Pulmonary artery endothelial cell (primary cell): ENCODE data around the gene CYP46A1. TPM values are rescaled to one million over a fixed set of nuclear protein-coding genes. Genes with fewer than 3 reads are reported as not detected.
"Not testable (repeated sequence)": the region's sequence is repeated elsewhere in the genome, so short reads cannot be mapped to it uniquely, and the experiment has no call there.

Source experiments
- DNase-seq: peaks from one replicate; pipeline ENCODE4 v3.0.0-alpha.2; 2011; ENCODE audit warnings: low read depth, low spot score
- total RNA-seq: library from RNA; depleted of rRNA; stranded (reverse); fragments of >200 nt; gene quantifications from 2 replicates; pipeline ENCODE4 v1.2.3, GENCODE V29; 2014

CYP46A1 gene
- total RNA-seq, 1 donor from 2014 or later = under 0.01 TPM

DNA sequence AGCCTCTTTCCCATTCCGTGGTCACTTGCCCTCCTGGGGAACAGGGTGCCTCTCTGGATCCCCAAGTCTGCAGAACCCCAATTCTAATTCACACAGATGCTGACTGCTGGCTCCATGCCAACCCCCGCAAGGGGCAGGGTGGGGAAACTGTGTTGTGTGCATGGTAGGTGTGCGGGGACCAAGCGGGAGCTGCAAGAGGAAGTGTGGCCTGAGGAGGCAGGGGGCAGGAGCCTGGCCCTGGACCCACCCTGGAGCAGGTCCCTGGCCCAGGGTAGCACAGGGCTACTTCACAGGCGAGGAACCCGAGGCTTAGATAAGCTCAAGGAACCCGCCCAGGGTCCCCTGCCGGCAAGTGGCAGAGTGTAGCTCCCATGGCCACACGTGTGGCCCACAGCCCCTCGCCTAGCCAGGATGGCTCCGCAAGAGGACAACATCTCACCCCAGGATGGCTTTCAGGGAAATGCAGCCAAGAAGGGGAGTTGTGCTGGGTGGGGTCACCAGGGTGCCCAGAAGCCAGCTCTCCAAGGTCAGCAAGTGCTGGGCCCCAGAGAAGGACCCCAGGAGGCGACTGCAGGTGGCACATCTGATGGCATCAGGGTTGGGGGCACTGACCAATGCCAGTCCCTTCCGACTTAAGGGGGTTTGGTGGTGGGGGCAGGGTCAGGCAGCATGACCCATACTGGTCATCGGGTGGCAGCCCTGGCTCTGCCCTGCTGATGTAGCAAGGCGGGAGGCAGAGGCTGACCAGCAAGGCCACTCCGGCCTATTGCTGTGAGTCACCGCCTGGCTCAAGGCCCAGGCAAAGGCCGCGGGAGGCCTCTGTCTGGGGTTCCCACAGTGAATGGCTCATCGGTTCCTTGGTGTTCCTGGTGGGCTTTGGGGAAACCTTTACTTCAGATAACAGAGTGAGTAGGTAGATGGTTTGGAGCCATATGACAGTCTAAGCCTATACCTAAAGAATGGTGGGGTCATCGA lies 71.8 kb downstream of the CYP46A1 start:
- DNase-seq = peak; percentile 68

DNA sequence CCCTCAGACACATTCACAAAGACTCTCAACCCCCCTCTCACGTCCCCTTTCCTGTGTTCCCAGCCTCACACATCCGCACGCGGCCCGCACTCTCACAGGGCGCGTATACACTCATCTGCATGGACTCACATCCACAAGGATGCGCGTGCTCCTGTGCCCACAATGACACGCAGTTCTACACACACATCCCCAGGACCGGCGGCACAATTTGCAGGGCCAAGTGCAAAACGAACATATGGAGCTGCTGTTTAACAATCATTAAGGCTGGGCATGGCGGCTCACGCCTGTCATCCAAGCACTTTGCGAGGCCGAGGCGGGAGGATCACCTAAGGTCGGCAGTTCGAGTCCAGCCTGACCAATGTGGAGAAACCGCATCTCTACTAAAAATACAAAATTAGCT lies 72.7 kb downstream of the CYP46A1 start:
- DNase-seq = no peak

DNA sequence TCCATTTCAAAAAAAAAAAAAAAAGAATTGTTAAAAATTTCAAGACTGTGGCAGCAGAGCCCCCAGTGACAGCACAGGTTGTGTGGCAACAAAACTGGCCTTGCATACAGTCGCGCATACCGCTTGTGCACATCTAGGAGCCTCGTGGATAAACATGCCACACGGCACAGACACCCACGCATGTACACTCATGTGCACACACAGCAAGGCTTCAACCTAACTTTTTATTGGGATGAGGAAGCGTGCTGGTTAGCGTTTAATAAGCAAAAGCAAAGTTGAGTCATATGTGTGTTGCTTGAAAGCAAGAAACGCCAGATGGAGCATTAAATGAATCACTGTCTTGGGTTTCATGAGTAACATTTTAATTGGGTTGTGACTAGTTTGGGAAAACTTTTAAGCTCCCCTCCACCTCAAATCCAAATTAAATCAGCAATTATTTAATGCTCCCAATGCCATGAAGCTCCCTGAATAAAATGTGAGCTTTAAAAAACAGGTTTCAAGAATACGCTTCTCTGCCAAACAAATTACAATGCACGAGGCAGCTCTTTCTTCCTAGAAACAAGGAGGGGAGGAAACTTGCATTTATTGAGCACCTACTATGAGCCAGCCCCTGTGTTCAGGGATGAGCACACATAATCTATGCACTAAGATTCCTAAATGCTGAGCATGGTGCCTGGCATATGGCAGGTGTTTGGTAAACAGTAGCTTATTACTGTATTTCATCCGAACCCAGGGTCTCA lies 73.4 kb downstream of the CYP46A1 start:
- no peak for DNase-seq

DNA sequence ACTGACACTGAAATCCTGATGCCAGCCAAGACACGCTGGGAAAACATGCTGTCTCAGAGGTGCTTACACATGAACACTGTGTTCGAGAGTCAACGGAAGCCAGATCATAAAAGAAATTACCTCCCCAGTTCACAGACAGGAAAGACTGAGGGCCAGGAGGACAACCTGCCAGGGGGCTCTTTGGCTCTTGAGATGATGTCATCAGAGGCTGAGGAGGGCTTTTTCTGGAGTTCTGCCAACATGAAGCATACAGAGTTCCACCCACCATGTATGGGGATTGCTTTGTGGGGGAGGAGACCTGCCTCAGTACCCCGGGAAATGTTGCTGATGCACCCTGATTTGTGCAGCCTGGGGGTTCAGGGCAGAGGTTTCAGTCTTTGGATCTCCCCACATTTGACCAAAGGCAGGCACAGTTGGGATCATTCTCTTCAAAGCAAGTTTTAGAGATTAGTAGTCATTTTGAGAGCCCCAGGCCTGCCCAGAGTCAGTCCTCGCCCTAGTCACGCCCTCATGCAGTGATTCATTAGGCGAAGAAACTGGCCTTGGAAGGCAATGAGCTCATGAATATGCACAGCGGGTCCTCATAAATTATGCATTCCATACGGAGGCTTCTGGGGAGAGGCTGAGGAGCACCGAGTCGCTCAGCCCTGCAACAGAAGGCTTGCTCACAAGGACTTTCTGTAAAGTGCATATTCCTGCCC lies 74.2 kb downstream of the CYP46A1 start:
- no peak for DNase-seq

DNA sequence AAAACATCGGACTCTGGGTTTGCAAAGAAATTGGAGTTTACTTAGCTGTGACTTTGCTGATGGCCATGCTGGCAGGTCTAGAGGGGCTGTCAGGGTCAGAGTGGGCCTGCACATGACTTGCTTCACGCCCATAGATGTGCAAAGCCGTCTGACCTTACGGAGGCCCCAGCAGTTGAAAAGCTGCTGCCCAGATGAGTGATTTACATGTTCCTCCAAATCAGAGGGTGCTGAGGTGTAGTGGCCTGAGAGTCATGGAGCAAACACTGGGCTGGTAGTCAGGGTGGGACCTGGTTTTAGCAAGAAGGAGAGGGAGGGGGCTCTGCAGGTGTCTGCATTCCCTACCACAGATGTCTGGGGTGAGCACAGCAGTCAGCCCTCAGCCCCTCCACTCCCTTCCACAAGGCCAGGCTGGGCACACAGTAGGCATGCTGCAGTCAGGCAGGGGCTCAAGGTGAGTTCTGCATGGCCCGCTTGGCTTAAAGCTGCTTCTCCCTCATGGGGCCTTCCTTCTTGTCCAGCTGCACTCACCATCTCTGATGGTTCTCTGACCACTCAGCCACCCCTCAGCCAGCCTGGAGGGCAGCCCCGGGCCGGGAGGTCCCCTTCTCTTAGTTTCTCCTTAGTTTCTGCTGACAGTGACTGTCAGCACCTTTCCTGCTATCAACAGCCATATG lies 74.9 kb downstream of the CYP46A1 start:
- DNase-seq = no peak

DNA sequence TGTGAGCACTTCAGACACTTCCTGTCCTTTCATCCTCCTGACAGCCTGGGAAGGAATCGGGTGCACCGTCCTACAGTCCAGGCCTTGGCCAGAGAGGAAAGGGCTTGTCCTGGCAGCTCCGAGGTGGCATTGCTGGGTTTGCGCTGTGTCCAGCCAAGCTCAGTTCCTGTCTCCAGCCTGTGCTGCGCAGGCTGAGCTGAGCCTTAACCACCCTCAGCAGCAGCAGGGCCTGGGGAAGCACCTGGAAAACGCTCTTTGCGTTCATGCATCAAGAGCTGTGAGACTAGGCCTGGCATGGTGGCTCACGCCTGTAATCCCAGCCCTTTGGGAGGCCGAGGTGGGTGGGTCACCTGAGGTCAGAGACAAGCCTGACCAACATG lies 75.4 kb downstream of the CYP46A1 start:
- no peak for DNase-seq

DNA sequence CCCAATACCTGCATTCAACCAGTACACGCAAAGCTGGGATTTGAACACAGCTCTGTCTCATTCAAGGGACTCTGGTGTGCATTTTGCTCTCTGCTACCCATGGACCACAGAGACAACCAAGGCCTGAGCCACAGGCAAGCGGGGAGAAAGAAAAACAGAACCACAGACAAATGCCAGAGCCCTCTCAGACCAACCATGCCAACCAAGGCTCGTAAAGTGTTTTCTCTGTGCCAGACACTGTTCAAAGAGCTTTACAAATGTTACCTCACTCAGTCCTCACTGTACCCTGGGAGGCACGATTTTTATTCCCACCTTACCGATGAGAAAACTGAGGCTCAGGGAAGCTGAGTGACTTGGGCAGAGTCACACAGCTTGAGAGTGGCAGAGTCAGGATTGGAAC lies 76.7 kb downstream of the CYP46A1 start:
- DNase-seq = no peak

DNA sequence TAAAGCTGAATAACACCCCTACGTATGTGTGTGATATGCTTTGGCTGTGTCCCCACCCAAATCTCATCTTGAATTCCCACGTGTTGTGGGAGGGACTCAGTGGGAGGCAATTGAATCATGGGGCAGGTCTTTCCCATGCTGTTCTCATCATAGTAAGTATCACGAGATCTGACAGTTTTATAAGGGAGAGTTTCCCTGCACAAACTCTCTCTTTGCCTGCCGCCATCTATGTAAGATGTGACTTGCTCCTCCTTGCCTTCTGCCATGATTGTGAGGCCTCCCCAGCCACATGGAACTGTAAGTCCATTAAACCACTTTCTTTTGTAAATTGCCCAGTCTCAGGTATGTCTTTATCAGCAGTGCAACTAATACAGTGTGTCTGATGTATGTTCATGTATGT lies 78.8 kb downstream of the CYP46A1 start:
- DNase-seq = not testable (repeated sequence)

DNA sequence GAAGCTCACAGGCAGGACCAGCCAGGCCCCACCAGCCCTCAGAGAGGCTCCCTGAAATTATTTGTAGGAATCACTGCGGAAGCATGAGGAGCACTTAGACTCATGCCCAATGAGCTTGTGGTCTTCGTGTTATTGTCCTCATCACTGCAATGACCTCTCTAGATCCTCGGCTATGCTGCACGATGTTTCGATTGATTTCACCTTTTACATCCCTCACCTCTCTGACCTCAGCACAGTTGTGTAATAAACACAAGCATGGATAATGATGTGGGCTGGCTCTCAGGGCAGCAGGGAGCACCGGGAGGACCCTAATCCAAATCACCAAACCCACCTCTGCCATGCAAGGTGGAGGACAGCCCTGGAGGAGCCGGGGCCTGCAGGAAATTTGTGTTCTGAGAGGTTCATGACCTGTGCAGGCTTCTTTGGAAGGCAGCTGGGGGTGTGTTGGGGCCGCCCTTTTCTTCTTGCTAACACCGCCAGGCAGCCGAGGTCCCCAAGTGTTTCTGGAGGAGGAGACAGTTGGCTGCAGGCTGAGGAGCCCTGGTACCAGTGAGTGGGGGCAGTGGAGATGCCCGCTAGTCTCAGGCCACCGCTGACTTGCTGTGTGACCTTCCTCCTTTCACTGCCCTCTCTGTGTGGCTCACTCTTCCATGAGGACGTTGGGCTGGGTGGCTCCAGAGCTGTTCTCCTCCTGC lies 79.6 kb downstream of the CYP46A1 start:
- DNase-seq = no peak

DNA sequence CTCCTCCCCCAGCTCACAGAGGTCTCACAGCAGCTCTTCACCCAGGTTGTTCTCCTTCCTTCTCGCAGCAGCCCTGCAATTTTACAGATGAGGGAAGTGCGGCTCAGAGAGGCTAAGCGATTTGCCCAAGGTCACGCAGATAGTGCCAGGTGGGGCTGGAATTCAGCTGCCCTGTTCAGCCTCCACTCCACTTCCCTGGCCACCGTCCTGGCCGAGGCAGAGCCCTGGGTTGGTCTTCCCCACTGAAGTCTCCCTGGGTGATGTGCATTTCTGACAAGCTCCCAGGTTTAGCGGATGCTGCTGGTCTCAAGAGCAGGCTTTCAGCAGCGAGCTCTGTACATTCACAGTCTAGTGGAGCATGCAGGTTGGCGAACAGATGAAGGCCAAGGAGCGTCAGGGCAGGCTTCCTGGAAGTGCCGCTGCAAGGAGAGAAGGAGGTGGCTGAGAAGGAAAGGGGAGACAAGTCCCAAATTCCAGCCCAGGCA lies 80.2 kb downstream of the CYP46A1 start:
- no peak for DNase-seq

DNA sequence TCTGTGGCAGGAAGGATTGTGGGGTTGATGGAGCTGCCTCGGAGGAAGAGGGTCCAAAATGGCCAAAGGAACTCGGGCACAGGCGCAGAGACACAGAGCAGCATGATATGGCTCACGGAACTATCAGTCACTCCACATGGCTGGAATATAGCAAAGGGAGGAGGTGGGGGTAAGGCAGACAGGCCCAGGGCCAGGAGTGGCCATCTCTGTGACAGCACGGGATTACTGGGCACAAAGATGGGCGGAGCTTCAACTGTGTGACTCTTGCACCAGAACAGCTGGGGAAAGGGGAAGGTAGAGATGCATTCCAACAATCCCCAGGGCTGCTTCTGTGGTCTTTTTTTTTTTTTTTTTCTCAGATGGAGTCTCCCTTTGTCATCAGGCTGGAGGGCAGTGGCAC lies 84.3 kb downstream of the CYP46A1 start:
- DNase-seq = no peak

DNA sequence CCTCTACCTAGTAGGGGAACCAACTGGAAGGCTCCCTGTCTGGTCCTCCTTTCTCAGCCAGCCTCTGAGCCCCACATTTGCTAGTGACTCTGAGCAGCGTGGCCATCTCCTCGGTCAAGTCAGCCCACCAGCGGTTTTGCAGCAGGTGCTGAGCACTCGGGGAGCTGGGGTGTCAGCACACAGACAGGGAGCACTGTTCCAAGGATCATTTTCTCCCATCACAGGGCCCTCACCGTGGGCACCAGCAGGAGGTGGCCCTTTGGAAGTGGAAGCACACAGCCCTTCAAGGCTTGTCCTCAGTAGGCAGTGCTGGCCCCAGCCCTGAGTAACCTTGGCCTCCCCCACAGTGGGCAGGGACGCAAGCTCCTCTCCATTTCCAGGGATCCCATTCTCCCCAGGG lies 85.0 kb downstream of the CYP46A1 start:
- DNase-seq = no peak

DNA sequence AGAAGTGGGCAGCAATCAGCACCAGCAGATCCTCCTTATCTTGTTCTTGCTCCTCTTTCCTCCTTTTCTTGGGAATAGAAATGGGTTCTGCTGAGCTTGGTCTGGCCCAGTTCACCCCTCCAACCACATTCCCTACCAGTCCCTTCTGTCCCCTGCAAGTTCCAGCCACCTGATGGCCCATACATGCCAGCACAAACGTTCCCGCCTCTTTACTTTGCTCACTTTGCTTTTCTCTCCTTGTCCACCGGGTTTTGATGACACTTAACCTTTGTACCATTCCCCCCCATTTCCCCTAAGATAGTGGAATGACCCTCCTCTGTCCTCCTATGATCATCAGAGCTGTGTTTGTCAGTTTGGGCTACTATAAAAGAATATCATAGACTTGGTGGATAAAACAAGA lies 85.7 kb downstream of the CYP46A1 start:
- no peak for DNase-seq

DNA sequence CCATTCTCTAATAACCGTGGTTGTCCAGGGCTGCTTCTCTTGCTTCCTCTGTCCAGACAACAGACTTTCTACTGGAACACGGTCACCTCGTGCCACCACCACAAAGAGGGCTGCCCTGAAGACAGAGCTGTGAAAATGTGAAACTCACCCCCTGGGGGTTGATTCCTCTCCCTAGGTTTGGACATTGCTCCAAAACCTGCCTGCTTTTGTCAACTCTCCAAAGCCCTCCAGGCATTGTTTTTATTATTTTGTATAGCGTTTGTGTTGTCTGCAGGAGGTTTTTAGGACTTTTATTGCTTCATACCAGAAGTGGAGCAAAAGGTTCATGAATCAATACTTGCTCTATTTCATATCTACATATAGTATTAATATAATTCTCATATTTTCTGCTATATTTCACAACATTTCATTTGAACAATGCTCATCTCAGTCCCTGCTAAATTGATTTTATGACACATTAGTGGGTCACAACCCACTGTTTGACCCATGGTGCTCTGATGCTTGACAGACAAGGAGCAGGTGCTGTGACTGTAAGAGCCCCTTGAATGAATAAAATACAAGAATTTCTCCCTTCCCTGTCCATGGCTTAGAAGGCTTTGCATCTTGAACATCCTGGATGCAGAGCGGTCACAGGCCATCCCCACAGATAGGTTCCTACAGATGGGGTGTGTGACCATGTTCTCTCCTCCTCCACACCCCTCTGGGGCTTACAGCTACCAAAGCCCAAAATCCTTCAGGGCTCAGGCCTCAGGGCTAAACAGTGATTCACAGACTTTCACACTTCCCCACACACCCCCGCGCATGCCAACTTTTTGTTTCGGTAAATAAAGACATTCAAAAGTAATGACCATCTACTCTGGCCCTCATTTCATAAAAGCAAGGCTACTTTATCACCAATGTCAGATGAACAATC lies 88.5 kb downstream of the CYP46A1 start:
- DNase-seq = no peak

DNA sequence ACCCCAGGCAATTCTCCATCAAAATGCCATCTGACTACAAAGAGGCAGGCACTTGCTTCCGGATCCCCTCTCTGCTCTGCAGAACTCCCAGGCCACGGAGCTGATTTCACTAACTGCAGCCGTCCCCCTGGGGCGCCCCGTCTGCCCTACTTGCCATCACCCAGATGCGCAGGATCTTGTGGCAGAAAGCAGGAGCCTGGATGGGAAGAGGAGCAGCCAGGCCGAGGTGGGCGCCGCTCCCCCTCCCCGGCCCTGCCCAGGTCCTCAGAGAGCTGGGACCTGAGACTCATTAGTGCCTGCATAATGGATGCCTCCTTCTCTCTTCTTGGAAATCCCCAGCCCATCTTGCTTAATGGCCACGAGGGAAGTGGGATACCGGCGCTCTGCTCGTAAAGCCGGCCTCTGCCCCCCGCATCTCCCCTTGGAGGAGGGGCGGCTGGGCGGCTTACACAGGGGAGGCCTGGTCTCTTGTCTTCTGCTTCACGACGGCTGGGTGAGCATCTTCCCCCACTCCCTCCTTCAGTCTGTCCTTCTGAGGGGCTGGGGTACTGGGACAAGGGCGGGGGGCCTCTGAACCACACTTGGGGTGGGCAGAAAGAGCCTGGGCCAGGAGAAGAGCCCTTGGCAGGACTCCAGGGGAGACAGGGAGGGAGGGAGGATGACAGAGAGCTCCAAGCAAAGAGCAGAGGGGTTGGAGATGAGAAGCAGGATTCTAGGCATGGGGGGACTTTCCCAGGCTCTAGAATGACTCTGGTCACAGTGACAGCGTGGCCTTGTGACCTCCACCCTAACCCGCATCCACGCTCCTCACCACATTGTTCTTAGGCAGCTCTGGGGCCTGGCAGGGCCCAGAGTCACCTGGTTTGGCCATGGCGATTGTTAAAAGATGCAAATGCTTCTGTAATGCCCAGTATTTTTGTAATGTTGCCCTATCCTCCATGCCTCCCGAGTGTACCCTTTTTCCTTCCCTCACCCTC lies 89.7 kb downstream of the CYP46A1 start:
- DNase-seq = no peak

DNA sequence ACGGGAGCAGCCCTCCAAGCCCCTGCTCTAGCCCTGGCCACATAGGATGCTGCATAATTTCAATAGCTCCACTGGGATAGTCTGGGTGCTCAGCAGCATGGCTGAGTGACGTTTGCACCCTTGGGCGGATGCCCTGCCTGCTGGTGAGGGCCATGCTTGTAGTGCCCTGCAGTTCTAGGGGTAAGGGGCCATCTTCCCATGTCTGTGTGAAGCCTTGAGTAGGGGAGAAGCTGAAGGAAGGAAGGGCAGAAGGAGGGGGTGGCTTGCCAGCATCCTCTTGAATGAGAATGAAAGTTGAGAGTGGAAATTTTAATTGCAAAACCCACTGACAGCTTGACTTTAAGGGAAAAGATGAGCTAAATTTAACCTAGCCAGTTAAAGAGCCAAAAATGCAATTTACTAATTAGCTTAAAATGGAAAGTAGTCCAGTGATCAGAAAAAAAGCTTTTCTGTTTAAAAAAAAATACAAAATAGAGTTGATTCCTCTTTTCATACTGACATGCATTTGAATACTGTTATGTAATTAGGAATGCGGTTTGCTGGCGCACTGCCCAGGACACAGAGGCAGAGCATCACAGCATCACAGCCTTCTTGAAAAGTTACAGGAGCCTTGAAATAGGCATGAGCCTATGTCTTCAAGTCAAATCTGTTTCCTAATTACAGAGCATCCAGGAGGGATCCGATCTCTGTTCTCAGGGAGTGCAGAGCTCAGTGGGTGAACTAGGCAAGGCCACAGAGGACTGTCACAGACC lies 90.6 kb downstream of the CYP46A1 start:
- DNase-seq = no peak

DNA sequence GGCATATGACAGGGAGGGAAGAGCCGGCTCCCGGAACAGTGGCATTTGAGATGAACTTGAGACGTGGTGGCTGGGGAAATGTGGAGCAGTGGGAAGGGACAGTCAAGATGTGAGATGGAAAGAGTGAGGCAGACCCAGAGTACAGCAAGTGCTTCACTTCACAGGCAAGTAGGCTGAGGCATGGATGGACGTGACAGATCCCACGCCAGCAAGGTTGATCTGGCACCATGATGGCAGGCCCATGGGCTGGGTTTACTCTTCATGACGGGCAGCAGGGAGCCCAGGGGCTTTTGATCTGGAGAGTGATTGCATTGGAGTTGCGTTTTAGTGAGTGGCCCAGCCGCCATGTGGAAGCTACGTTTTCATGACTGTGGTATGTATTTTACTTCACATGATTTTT lies 91.3 kb downstream of the CYP46A1 start:
- no peak for DNase-seq
